WTC11 (cell line): ENCODE results near the gene XPOT.
"Not testable (repeated sequence)": the region's sequence is repeated elsewhere in the genome, so short reads cannot be mapped to it uniquely, and the experiment has no call there.

Source experiments
- ATF1 ChIP-seq: sonication (generic); formaldehyde crosslinking; IDR thresholded peaks from 2 replicates; pipeline ENCODE4 v1.8.1; 2023; ENCODE audit warnings: mild to moderate bottlenecking, moderate library complexity, missing genetic modification reagents
- ESRRA ChIP-seq: sonication (generic); formaldehyde crosslinking; IDR thresholded peaks from 2 replicates; pipeline ENCODE4 v1.8.1; 2022; ENCODE audit warnings: mild to moderate bottlenecking, missing genetic modification reagents, borderline replicate concordance
- FOXK1 ChIP-seq: sonication (generic); formaldehyde crosslinking; IDR thresholded peaks from 2 replicates; pipeline ENCODE4 v1.8.0; 2022; ENCODE audit warnings: mild to moderate bottlenecking, moderate library complexity, missing genetic modification reagents
- FOXP1 ChIP-seq: sonication (generic); formaldehyde crosslinking; IDR thresholded peaks from 2 replicates; pipeline ENCODE4 v1.8.0; 2022; ENCODE audit warnings: missing genetic modification reagents, mild to moderate bottlenecking, moderate library complexity, borderline replicate concordance
- GABPB1 ChIP-seq: sonication (generic); formaldehyde crosslinking; IDR thresholded peaks from 2 replicates; pipeline ENCODE4 v1.8.1; 2023; ENCODE audit warnings: mild to moderate bottlenecking, missing genetic modification reagents
- IRF2 ChIP-seq: sonication (generic); formaldehyde crosslinking; IDR thresholded peaks from 2 replicates; pipeline ENCODE4 v1.8.0; 2022; ENCODE audit warnings: low read depth, missing genetic modification reagents, borderline replicate concordance
- JUN ChIP-seq: sonication (generic); formaldehyde crosslinking; IDR thresholded peaks from 2 replicates; pipeline ENCODE4 v1.8.0; 2023; ENCODE audit warnings: mild to moderate bottlenecking, missing genetic modification reagents
- TCF7 ChIP-seq: sonication (generic); formaldehyde crosslinking; IDR thresholded peaks from 2 replicates; pipeline ENCODE4 v1.8.0; 2022; ENCODE audit warnings: mild to moderate bottlenecking, low read depth, missing genetic modification reagents, moderate library complexity
- TF ChIP-seq, protein P1 (sequence below): fragments of 200-600 bp; IDR thresholded peaks from 2 replicates; pipeline ENCODE4 v1.8.0; 2022; ENCODE audit warnings: antibody characterized with exemption
- TF ChIP-seq, protein P2 (sequence below): sonication (generic); formaldehyde crosslinking; IDR thresholded peaks from 2 replicates; pipeline ENCODE4 v1.8.1; 2023; ENCODE audit warnings: mild to moderate bottlenecking, moderate library complexity, missing genetic modification reagents
- TF ChIP-seq, protein P3 (sequence below): sonication (generic); formaldehyde crosslinking; IDR thresholded peaks from 2 replicates; pipeline ENCODE4 v1.8.1; 2023; ENCODE audit warnings: mild to moderate bottlenecking, missing genetic modification reagents
- TF ChIP-seq, protein P4 (sequence below): sonication (generic); formaldehyde crosslinking; conservative IDR thresholded peaks from 2 replicates; pipeline ENCODE4 v1.8.1; 2022; ENCODE audit warnings: mild to moderate bottlenecking, missing genetic modification reagents
- TF ChIP-seq, protein P5 (sequence below): fragments of 250-450 bp; sonication (Bioruptor Pico); IDR thresholded peaks from 2 replicates; pipeline ENCODE4 v1.9.0; 2021; ENCODE audit warnings: mild to moderate bottlenecking
- TF ChIP-seq, protein P6 (sequence below): sonication (generic); formaldehyde crosslinking; IDR thresholded peaks from 2 replicates; pipeline ENCODE4 v1.8.0; 2023; ENCODE audit warnings: missing genetic modification reagents

DNA sequence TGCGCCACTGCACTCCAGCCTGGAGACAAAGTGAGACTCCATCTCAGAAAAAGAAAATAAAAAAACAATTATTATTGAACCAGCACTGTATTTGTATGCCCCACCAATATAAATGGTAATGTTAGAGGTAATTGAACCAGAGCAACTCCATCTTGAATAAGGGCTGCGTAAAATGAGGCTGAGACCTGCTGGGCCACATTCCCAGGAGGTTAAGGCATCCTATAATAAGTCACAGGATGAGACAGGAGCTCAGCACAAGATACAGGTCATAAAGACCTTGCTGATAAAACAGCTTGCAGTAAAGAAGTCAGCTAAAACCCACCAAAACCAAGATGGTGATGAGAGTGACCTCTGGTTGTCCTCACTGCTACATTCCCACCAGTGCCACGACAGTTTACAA lies 43.0 kb upstream of the XPOT start:
- TF ChIP-seq GABPB1 (CRISPR knock-in tag); IRF2 (CRISPR knock-in tag); FOXP1 (CRISPR knock-in tag); ATF1 (CRISPR knock-in tag); TCF7 (CRISPR knock-in tag); ESRRA (CRISPR knock-in tag); JUN; FOXK1: not testable (repeated sequence)
- TF ChIP-seq, protein P1, sequence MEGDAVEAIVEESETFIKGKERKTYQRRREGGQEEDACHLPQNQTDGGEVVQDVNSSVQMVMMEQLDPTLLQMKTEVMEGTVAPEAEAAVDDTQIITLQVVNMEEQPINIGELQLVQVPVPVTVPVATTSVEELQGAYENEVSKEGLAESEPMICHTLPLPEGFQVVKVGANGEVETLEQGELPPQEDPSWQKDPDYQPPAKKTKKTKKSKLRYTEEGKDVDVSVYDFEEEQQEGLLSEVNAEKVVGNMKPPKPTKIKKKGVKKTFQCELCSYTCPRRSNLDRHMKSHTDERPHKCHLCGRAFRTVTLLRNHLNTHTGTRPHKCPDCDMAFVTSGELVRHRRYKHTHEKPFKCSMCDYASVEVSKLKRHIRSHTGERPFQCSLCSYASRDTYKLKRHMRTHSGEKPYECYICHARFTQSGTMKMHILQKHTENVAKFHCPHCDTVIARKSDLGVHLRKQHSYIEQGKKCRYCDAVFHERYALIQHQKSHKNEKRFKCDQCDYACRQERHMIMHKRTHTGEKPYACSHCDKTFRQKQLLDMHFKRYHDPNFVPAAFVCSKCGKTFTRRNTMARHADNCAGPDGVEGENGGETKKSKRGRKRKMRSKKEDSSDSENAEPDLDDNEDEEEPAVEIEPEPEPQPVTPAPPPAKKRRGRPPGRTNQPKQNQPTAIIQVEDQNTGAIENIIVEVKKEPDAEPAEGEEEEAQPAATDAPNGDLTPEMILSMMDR, result not testable (repeated sequence)
- TF ChIP-seq, protein P2, sequence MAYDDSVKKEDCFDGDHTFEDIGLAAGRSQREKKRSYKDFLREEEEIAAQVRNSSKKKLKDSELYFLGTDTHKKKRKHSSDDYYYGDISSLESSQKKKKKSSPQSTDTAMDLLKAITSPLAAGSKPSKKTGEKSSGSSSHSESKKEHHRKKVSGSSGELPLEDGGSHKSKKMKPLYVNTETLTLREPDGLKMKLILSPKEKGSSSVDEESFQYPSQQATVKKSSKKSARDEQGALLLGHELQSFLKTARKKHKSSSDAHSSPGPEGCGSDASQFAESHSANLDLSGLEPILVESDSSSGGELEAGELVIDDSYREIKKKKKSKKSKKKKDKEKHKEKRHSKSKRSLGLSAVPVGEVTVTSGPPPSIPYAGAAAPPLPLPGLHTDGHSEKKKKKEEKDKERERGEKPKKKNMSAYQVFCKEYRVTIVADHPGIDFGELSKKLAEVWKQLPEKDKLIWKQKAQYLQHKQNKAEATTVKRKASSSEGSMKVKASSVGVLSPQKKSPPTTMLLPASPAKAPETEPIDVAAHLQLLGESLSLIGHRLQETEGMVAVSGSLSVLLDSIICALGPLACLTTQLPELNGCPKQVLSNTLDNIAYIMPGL (CRISPR knock-in tag), result not testable (repeated sequence)
- TF ChIP-seq, protein P3, sequence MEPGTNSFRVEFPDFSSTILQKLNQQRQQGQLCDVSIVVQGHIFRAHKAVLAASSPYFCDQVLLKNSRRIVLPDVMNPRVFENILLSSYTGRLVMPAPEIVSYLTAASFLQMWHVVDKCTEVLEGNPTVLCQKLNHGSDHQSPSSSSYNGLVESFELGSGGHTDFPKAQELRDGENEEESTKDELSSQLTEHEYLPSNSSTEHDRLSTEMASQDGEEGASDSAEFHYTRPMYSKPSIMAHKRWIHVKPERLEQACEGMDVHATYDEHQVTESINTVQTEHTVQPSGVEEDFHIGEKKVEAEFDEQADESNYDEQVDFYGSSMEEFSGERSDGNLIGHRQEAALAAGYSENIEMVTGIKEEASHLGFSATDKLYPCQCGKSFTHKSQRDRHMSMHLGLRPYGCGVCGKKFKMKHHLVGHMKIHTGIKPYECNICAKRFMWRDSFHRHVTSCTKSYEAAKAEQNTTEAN (CRISPR knock-in tag), result not testable (repeated sequence)
- TF ChIP-seq, protein P4, sequence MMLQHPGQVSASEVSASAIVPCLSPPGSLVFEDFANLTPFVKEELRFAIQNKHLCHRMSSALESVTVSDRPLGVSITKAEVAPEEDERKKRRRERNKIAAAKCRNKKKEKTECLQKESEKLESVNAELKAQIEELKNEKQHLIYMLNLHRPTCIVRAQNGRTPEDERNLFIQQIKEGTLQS (CRISPR knock-in tag), result not testable (repeated sequence)
- TF ChIP-seq, protein P5, sequence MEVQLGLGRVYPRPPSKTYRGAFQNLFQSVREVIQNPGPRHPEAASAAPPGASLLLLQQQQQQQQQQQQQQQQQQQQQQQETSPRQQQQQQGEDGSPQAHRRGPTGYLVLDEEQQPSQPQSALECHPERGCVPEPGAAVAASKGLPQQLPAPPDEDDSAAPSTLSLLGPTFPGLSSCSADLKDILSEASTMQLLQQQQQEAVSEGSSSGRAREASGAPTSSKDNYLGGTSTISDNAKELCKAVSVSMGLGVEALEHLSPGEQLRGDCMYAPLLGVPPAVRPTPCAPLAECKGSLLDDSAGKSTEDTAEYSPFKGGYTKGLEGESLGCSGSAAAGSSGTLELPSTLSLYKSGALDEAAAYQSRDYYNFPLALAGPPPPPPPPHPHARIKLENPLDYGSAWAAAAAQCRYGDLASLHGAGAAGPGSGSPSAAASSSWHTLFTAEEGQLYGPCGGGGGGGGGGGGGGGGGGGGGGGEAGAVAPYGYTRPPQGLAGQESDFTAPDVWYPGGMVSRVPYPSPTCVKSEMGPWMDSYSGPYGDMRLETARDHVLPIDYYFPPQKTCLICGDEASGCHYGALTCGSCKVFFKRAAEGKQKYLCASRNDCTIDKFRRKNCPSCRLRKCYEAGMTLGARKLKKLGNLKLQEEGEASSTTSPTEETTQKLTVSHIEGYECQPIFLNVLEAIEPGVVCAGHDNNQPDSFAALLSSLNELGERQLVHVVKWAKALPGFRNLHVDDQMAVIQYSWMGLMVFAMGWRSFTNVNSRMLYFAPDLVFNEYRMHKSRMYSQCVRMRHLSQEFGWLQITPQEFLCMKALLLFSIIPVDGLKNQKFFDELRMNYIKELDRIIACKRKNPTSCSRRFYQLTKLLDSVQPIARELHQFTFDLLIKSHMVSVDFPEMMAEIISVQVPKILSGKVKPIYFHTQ (CRISPR knock-in tag), result not testable (repeated sequence)
- TF ChIP-seq, protein P6, sequence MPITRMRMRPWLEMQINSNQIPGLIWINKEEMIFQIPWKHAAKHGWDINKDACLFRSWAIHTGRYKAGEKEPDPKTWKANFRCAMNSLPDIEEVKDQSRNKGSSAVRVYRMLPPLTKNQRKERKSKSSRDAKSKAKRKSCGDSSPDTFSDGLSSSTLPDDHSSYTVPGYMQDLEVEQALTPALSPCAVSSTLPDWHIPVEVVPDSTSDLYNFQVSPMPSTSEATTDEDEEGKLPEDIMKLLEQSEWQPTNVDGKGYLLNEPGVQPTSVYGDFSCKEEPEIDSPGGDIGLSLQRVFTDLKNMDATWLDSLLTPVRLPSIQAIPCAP (CRISPR knock-in tag), result not testable (repeated sequence)
